ENCODE data around the gene DBNDD1.

DNA sequence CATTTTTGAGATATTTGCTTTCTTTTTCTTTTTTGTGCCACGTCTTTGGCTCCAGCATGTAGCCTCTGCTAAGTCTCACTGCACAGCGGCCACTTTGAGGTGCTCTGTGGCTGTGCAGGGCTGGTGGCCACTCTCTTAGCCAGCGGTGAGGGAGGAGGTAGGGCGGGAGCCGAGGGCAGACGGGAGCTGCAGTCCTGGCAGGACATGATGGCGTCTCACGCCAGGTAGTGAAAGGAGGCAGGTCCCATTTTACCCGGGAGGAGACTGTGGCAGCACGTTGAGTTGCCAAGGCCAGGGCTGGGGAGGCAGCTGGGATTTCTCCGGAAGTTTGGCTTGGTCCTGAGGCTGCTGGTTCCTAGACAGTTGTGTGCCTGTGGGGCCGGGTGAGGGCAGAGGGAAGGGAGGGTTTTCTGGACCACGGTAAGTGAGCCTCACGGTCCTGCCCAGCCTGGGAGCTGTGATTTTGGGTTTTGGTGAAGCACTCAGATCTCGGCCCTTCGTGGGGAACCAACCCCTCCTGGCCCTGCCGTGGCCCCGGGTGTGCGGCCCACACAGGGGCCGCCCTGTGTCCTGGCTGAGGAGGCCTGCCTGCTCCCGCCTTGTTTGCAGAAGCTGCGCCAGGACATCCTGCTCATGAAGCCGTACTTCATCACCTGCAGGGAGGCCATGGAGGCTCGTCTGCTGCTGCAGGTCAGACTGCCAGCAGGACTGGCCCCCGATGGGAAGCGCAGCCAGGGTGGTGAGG, 56.3 kb downstream of the DBNDD1 start:
- TF ChIP-seq, protein P1, sequence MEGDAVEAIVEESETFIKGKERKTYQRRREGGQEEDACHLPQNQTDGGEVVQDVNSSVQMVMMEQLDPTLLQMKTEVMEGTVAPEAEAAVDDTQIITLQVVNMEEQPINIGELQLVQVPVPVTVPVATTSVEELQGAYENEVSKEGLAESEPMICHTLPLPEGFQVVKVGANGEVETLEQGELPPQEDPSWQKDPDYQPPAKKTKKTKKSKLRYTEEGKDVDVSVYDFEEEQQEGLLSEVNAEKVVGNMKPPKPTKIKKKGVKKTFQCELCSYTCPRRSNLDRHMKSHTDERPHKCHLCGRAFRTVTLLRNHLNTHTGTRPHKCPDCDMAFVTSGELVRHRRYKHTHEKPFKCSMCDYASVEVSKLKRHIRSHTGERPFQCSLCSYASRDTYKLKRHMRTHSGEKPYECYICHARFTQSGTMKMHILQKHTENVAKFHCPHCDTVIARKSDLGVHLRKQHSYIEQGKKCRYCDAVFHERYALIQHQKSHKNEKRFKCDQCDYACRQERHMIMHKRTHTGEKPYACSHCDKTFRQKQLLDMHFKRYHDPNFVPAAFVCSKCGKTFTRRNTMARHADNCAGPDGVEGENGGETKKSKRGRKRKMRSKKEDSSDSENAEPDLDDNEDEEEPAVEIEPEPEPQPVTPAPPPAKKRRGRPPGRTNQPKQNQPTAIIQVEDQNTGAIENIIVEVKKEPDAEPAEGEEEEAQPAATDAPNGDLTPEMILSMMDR (IDR thresholded peaks at IDR 0.05), result no peak
- TF ChIP-seq, protein P2, sequence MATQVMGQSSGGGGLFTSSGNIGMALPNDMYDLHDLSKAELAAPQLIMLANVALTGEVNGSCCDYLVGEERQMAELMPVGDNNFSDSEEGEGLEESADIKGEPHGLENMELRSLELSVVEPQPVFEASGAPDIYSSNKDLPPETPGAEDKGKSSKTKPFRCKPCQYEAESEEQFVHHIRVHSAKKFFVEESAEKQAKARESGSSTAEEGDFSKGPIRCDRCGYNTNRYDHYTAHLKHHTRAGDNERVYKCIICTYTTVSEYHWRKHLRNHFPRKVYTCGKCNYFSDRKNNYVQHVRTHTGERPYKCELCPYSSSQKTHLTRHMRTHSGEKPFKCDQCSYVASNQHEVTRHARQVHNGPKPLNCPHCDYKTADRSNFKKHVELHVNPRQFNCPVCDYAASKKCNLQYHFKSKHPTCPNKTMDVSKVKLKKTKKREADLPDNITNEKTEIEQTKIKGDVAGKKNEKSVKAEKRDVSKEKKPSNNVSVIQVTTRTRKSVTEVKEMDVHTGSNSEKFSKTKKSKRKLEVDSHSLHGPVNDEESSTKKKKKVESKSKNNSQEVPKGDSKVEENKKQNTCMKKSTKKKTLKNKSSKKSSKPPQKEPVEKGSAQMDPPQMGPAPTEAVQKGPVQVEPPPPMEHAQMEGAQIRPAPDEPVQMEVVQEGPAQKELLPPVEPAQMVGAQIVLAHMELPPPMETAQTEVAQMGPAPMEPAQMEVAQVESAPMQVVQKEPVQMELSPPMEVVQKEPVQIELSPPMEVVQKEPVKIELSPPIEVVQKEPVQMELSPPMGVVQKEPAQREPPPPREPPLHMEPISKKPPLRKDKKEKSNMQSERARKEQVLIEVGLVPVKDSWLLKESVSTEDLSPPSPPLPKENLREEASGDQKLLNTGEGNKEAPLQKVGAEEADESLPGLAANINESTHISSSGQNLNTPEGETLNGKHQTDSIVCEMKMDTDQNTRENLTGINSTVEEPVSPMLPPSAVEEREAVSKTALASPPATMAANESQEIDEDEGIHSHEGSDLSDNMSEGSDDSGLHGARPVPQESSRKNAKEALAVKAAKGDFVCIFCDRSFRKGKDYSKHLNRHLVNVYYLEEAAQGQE (IDR thresholded peaks at IDR 0.05; ENCODE audit: insufficient read depth in 1 of 2, low read depth in 2 of 2, low read length in 1 of 2), result no peak
- no peak for TF ChIP-seq POLR2AphosphoS5 (IDR thresholded peaks at IDR 0.05; ENCODE audit: low read depth, low read length)
- TF ChIP-seq SIN3A (IDR thresholded peaks at IDR 0.05; ENCODE audit: borderline replicate concordance, insufficient read depth, low read depth, low read length), result no peak
- no peak for TF ChIP-seq TCF7L2 (IDR thresholded peaks at IDR 0.05; ENCODE audit: low read depth, low read length)

All from Panc1 (cell line).